WTC11 (cell line): Measurements from ENCODE around the gene SLC37A1. TPM values are rescaled to one million over a fixed set of nuclear protein-coding genes. Genes with fewer than 3 reads are reported as not detected.

ENCODE experiments used
- ATAC-seq: fragments of 200-7000 bp; cut with Tn5 transposase; 2 replicates; pipeline ENCODE4 v1.10.0; 2021; ENCODE audit warnings: mild to moderate bottlenecking, moderate library complexity
- CTCF ChIA-PET: fragments of 300-600 bp; sonication (Branson Sonifier 250); formaldehyde crosslinking; loops from one replicate; lab custom pipeline; 2021; ENCODE audit warnings: antibody characterized with exemption; lab: Charles Lee
- POLR2A ChIA-PET: fragments of 350-600 bp; sonication (Branson Sonifier 250); formaldehyde crosslinking; loops from one replicate; lab custom pipeline; 2021; ENCODE audit warnings: antibody characterized with exemption; lab: Charles Lee
- DNase-seq: peaks from one replicate; pipeline ENCODE4 v3.0.0; 2021; ENCODE audit warnings: low spot score
- H3K27ac Mint-ChIP-seq: 2 replicates; pipeline ENCODE4 v1.8.0; 2021; ENCODE audit warnings: mixed read lengths
- H3K27me3 Mint-ChIP-seq: 2 replicates; pipeline ENCODE4 v1.8.0; 2021; ENCODE audit warnings: low read depth, mild to moderate bottlenecking, moderate library complexity, mixed read lengths
- H3K36me3 Mint-ChIP-seq: 2 replicates; pipeline ENCODE4 v1.8.0; 2021; ENCODE audit warnings: mixed read lengths
- H3K4me1 Mint-ChIP-seq: 2 replicates; pipeline ENCODE4 v1.8.0; 2022; ENCODE audit warnings: mixed read lengths
- H3K4me3 Mint-ChIP-seq: 2 replicates; pipeline ENCODE4 v1.8.0; 2021; ENCODE audit warnings: mild to moderate bottlenecking, moderate library complexity, mixed read lengths
- H3K9me3 Mint-ChIP-seq: 2 replicates; pipeline ENCODE4 v1.8.0; 2021; ENCODE audit warnings: mixed read lengths
- CBFB ChIP-seq: sonication (generic); formaldehyde crosslinking; IDR thresholded peaks from 2 replicates; pipeline ENCODE4 v1.8.1; 2022; ENCODE audit warnings: mild to moderate bottlenecking, low read depth, missing genetic modification reagents
- CREM ChIP-seq: sonication (generic); formaldehyde crosslinking; IDR thresholded peaks from 2 replicates; pipeline ENCODE4 v1.8.1; 2022; ENCODE audit warnings: mild to moderate bottlenecking, missing genetic modification reagents, moderate library complexity
- ELF4 ChIP-seq: sonication (generic); formaldehyde crosslinking; IDR thresholded peaks from 2 replicates; pipeline ENCODE4 v1.8.1; 2022; ENCODE audit warnings: low read depth, mild to moderate bottlenecking, moderate library complexity, missing genetic modification reagents
- ESRRA ChIP-seq: sonication (generic); formaldehyde crosslinking; IDR thresholded peaks from 2 replicates; pipeline ENCODE4 v1.8.1; 2022; ENCODE audit warnings: mild to moderate bottlenecking, missing genetic modification reagents, borderline replicate concordance
- GTF2I ChIP-seq: fragments of 250-450 bp; sonication (Bioruptor Pico); conservative IDR thresholded peaks from 2 replicates; pipeline ENCODE4 v1.4.0; 2021; ENCODE audit warnings: mild to moderate bottlenecking
- HMGA2 ChIP-seq: fragments of 250-450 bp; sonication (Bioruptor Pico); IDR thresholded peaks from 2 replicates; pipeline ENCODE4 v1.4.0; 2021; ENCODE audit warnings: mild to moderate bottlenecking, moderate library complexity
- KAT7 ChIP-seq: sonication (generic); formaldehyde crosslinking; IDR thresholded peaks from 2 replicates; pipeline ENCODE4 v1.8.1; 2023; ENCODE audit warnings: missing genetic modification reagents, mild to moderate bottlenecking, borderline replicate concordance
- MAX ChIP-seq: sonication (generic); formaldehyde crosslinking; IDR thresholded peaks from 2 replicates; pipeline ENCODE4 v1.8.0; 2022; ENCODE audit warnings: mild to moderate bottlenecking, missing genetic modification reagents
- MLX ChIP-seq: sonication (generic); formaldehyde crosslinking; IDR thresholded peaks from 2 replicates; pipeline ENCODE4 v1.8.1; 2023; ENCODE audit warnings: mild to moderate bottlenecking, missing genetic modification reagents, moderate library complexity
- MXD4 ChIP-seq: fragments of 250-450 bp; sonication (Bioruptor Pico); IDR thresholded peaks from 2 replicates; pipeline ENCODE4 v1.8.0; 2021; ENCODE audit warnings: mild to moderate bottlenecking, moderate library complexity, borderline replicate concordance
- MYBL2 ChIP-seq: sonication (generic); formaldehyde crosslinking; IDR thresholded peaks from 2 replicates; pipeline ENCODE4 v1.8.1; 2023; ENCODE audit warnings: mild to moderate bottlenecking, moderate library complexity, missing genetic modification reagents
- NFE2L1 ChIP-seq: sonication (generic); formaldehyde crosslinking; IDR thresholded peaks from 2 replicates; pipeline ENCODE4 v1.8.1; 2023; ENCODE audit warnings: missing genetic modification reagents
- NFYB ChIP-seq: sonication (generic); formaldehyde crosslinking; conservative IDR thresholded peaks from 2 replicates; pipeline ENCODE4 v1.8.0; 2022; ENCODE audit warnings: low read depth, missing genetic modification reagents
- TEAD4 ChIP-seq: sonication (generic); formaldehyde crosslinking; IDR thresholded peaks from 2 replicates; pipeline ENCODE4 v1.8.0; 2022; ENCODE audit warnings: mild to moderate bottlenecking, missing genetic modification reagents
- ZNF263 ChIP-seq: sonication (generic); formaldehyde crosslinking; IDR thresholded peaks from 2 replicates; pipeline ENCODE4 v1.8.1; 2022; ENCODE audit warnings: low read depth, mild to moderate bottlenecking, moderate library complexity, missing genetic modification reagents
- total RNA-seq: library from RNA; stranded (reverse); gene quantifications from 3 replicates; pipeline ENCODE4 v1.2.3, GENCODE V29; 2021
- TF ChIP-seq, protein P1 (sequence below): sonication (generic); formaldehyde crosslinking; conservative IDR thresholded peaks from 2 replicates; pipeline ENCODE4 v1.8.1; 2022; ENCODE audit warnings: mild to moderate bottlenecking, missing genetic modification reagents
- TF ChIP-seq, protein P2 (sequence below): sonication (generic); formaldehyde crosslinking; IDR thresholded peaks from 2 replicates; pipeline ENCODE4 v1.8.0; 2023; ENCODE audit warnings: missing genetic modification reagents
- TF ChIP-seq, protein P3 (sequence below): sonication (generic); formaldehyde crosslinking; IDR thresholded peaks from 2 replicates; pipeline ENCODE4 v1.8.0; 2022; ENCODE audit warnings: mild to moderate bottlenecking, missing genetic modification reagents
- TF ChIP-seq, protein P4 (sequence below): sonication (generic); formaldehyde crosslinking; conservative IDR thresholded peaks from 2 replicates; pipeline ENCODE4 v1.8.1; 2023; ENCODE audit warnings: mild to moderate bottlenecking, low read depth, missing genetic modification reagents, moderate library complexity
- TF ChIP-seq, protein P5 (sequence below): fragments of 250-450 bp; sonication (Bioruptor Pico); IDR thresholded peaks from 2 replicates; pipeline ENCODE4 v1.8.0; 2021; ENCODE audit warnings: mild to moderate bottlenecking

Gene SLC37A1
- total RNA-seq, 1 experiment from 2014 or later, result 22.7 TPM

DNA sequence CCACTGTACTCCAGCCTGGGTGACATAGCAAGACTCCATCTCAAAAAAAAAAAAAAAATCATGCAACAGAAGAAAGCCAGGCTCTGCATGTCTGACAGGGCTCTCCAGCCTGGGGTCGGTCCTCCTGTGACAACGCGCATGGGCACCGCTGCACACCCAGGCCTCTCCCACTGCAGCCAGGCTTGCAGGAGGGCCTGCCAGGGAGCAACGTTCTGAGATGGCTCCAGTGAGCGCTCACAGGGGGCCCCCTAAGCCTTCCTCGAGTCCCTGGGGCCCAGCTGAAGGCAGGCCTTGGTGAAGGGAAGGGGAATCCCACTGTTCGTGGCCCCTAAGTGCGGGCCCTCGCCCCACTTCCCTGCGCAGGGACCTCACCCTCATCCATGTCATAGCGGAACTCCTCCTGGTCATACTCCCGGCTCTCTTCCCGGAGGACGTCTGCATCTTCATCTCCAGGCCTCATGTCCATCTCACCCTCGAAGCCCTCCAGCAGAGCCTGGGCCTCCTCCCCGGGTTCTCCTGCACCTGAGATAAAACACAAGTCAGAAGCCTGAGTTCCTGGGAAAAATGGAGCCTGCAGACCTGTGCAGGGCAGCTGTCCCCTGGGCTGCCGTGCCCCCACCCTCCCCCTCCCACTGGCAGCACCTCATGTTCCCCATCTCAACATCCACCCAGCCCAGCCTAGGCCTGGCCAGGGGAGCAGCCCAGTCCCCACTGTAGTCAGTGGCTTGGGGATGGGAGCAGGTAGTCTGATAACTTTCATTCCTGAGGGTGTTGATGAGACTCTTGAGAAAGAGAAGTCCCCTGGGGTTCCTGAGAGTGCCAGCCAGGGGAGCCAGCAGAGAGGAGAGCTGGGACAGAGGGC lies 37.9 kb upstream of the SLC37A1 start:
- ChIA-PET CTCF (no interaction called here), POLR2A (interaction anchor here (0.7 kb wide), 1 partner anchor 34 kb away, joined by 4 read pairs; no protein-coding TSS in a partner anchor)
- DNase-seq, result no peak

GRCh38 chr21:42476388-42477331 lies 37.0 kb upstream of the SLC37A1 start:
- DNase-seq, result no peak
- ChIA-PET POLR2A (no interaction called here), CTCF (interaction anchor here (0.5 kb wide), 1 partner anchor 1252 kb away, joined by 3 read pairs; no protein-coding TSS in a partner anchor)
- H3K27ac Mint-ChIP-seq, result no peak overlapping the region
- TF ChIP-seq, protein P1, sequence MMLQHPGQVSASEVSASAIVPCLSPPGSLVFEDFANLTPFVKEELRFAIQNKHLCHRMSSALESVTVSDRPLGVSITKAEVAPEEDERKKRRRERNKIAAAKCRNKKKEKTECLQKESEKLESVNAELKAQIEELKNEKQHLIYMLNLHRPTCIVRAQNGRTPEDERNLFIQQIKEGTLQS (CRISPR knock-in tag), result no peak
- no peak for TF ChIP-seq MXD4 (CRISPR knock-in tag)
- no peak for TF ChIP-seq ELF4 (CRISPR knock-in tag)
- TF ChIP-seq ESRRA (CRISPR knock-in tag), result no peak
- TF ChIP-seq, protein P2, sequence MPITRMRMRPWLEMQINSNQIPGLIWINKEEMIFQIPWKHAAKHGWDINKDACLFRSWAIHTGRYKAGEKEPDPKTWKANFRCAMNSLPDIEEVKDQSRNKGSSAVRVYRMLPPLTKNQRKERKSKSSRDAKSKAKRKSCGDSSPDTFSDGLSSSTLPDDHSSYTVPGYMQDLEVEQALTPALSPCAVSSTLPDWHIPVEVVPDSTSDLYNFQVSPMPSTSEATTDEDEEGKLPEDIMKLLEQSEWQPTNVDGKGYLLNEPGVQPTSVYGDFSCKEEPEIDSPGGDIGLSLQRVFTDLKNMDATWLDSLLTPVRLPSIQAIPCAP, result no peak
- no peak for TF ChIP-seq CBFB (CRISPR knock-in tag)
- no peak for TF ChIP-seq GTF2I (CRISPR knock-in tag)
- H3K9me3 Mint-ChIP-seq, result peaks cover 4% of the 10 kb centered on the region; the same call in 1 of the 2 replicates
- peaks cover 14% of the 10 kb centered on the region for H3K4me1 Mint-ChIP-seq
- ATAC-seq, result no peak
- no peak overlapping the region for H3K4me3 Mint-ChIP-seq
- H3K36me3 Mint-ChIP-seq, result no peaks in the 10 kb centered on the region
- H3K27me3 Mint-ChIP-seq, result no peaks in the 10 kb centered on the region

More for the DNA sequence above, 37.9 kb upstream of the SLC37A1 start:
- TF ChIP-seq GTF2I (CRISPR knock-in tag) (no peak), MLX (CRISPR knock-in tag) (no peak), KAT7 (CRISPR knock-in tag) (no peak), ELF4 (CRISPR knock-in tag) (no peak)
- TF ChIP-seq, protein P3, sequence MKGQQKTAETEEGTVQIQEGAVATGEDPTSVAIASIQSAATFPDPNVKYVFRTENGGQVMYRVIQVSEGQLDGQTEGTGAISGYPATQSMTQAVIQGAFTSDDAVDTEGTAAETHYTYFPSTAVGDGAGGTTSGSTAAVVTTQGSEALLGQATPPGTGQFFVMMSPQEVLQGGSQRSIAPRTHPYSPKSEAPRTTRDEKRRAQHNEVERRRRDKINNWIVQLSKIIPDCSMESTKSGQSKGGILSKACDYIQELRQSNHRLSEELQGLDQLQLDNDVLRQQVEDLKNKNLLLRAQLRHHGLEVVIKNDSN (CRISPR knock-in tag), result no peak
- Mint-ChIP-seq H3K36me3 (no peaks in the 10 kb centered on the region), H3K27me3 (no peaks in the 10 kb centered on the region), H3K4me3 (no peak overlapping the region), H3K9me3 (no peaks in the 10 kb centered on the region), H3K4me1 (peaks cover 14% of the 10 kb centered on the region), H3K27ac (no peak overlapping the region)
- ATAC-seq, result no peak

- H3K27ac Mint-ChIP-seq, result no peak overlapping the region
- no peaks in the 10 kb centered on the region for H3K27me3 Mint-ChIP-seq
- TF ChIP-seq MYBL2 (CRISPR knock-in tag) (no peak), NFE2L1 (CRISPR knock-in tag) (no peak), ZNF263 (CRISPR knock-in tag) (no peak), CREM (CRISPR knock-in tag) (no peak), MAX (CRISPR knock-in tag) (no peak), HMGA2 (CRISPR knock-in tag) (no peak), TEAD4 (CRISPR knock-in tag) (no peak), NFYB (CRISPR knock-in tag) (no peak)
- TF ChIP-seq, protein P3 (CRISPR knock-in tag), result no peak
- TF ChIP-seq, protein P4, sequence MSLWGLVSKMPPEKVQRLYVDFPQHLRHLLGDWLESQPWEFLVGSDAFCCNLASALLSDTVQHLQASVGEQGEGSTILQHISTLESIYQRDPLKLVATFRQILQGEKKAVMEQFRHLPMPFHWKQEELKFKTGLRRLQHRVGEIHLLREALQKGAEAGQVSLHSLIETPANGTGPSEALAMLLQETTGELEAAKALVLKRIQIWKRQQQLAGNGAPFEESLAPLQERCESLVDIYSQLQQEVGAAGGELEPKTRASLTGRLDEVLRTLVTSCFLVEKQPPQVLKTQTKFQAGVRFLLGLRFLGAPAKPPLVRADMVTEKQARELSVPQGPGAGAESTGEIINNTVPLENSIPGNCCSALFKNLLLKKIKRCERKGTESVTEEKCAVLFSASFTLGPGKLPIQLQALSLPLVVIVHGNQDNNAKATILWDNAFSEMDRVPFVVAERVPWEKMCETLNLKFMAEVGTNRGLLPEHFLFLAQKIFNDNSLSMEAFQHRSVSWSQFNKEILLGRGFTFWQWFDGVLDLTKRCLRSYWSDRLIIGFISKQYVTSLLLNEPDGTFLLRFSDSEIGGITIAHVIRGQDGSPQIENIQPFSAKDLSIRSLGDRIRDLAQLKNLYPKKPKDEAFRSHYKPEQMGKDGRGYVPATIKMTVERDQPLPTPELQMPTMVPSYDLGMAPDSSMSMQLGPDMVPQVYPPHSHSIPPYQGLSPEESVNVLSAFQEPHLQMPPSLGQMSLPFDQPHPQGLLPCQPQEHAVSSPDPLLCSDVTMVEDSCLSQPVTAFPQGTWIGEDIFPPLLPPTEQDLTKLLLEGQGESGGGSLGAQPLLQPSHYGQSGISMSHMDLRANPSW (CRISPR knock-in tag), result no peak
- TF ChIP-seq, protein P5, sequence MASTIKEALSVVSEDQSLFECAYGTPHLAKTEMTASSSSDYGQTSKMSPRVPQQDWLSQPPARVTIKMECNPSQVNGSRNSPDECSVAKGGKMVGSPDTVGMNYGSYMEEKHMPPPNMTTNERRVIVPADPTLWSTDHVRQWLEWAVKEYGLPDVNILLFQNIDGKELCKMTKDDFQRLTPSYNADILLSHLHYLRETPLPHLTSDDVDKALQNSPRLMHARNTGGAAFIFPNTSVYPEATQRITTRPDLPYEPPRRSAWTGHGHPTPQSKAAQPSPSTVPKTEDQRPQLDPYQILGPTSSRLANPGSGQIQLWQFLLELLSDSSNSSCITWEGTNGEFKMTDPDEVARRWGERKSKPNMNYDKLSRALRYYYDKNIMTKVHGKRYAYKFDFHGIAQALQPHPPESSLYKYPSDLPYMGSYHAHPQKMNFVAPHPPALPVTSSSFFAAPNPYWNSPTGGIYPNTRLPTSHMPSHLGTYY (CRISPR knock-in tag), result no peak
- CTCF ChIA-PET, result no interaction called here
- no peak for DNase-seq
- no peak overlapping the region for H3K4me3 Mint-ChIP-seq
- no peak for ATAC-seq
- POLR2A ChIA-PET, result interaction anchor here (0.6 kb wide), 1 partner anchor 152 kb away, joined by 3 read pairs; no protein-coding TSS in a partner anchor
- H3K9me3 Mint-ChIP-seq, result peaks cover 5% of the 10 kb centered on the region; the same call in 1 of the 2 replicates
- H3K4me1 Mint-ChIP-seq, result peaks cover 14% of the 10 kb centered on the region
- H3K36me3 Mint-ChIP-seq, result no peaks in the 10 kb centered on the region
Measured at GRCh38 chr21:42478504-42478903, 35.1 kb upstream of the SLC37A1 start.
